Activated CD4-positive, CD25-positive, alpha-beta regulatory T cell treated with anti-CD3 and anti-CD28 coated beads, Interleukin-2, amount 50 U/mL, for 72 hours (primary cell): ENCODE results near the gene ANKRD6.

Source experiments
- DNase-seq: peaks from one replicate; pipeline ENCODE4 v3.0.0; 2021

Gene ANKRD6

GRCh38 chr6:89518352-89519055 lies 85.6 kb downstream of the ANKRD6 start:
- no peak for DNase-seq

GRCh38 chr6:89520736-89521135 lies 87.8 kb downstream of the ANKRD6 start:
- no peak for DNase-seq

GRCh38 chr6:89522778-89523177 lies 89.8 kb downstream of the ANKRD6 start:
- DNase-seq = no peak

GRCh38 chr6:89525786-89526562 lies 93.0 kb downstream of the ANKRD6 start:
- DNase-seq = no peak

GRCh38 chr6:89526563-89526869 lies 93.6 kb downstream of the ANKRD6 start:
- no peak for DNase-seq

GRCh38 chr6:89527634-89528033 lies 94.7 kb downstream of the ANKRD6 start:
- DNase-seq = no peak

GRCh38 chr6:89528866-89529265 lies 95.9 kb downstream of the ANKRD6 start:
- DNase-seq = no peak

GRCh38 chr6:89530982-89531381 lies 98.0 kb downstream of the ANKRD6 start:
- no peak for DNase-seq

GRCh38 chr6:89536231-89536630 lies 103.3 kb downstream of the ANKRD6 start:
- DNase-seq = no peak

- no peak for DNase-seq
Measured at GRCh38 chr6:89539779-89540178, 106.8 kb downstream of the ANKRD6 start.

- no peak for DNase-seq
Measured at GRCh38 chr6:89542081-89542857, 109.3 kb downstream of the ANKRD6 start.

GRCh38 chr6:89542866-89543265 lies 109.9 kb downstream of the ANKRD6 start:
- DNase-seq = no peak

GRCh38 chr6:89547281-89547680 lies 114.3 kb downstream of the ANKRD6 start:
- no peak for DNase-seq

GRCh38 chr6:89553431-89553830 lies 120.5 kb downstream of the ANKRD6 start:
- DNase-seq = no peak

- no peak for DNase-seq
Measured at GRCh38 chr6:89554106-89554505, 121.2 kb downstream of the ANKRD6 start.

GRCh38 chr6:89555031-89555430 lies 122.1 kb downstream of the ANKRD6 start:
- DNase-seq = no peak

GRCh38 chr6:89555806-89556205 lies 122.9 kb downstream of the ANKRD6 start:
- no peak for DNase-seq

GRCh38 chr6:89559487-89559886 lies 126.5 kb downstream of the ANKRD6 start:
- DNase-seq = no peak

- no peak for DNase-seq
Measured at GRCh38 chr6:89562093-89562973, 129.4 kb downstream of the ANKRD6 start.

- DNase-seq = no peak
Measured at GRCh38 chr6:89563866-89564265, 130.9 kb downstream of the ANKRD6 start.

GRCh38 chr6:89564752-89565427 lies 131.9 kb downstream of the ANKRD6 start:
- no peak for DNase-seq
